SJCRH30 (cell line): ENCODE results near the gene NDUFB1. TPM values are rescaled to one million over a fixed set of nuclear protein-coding genes. Genes with fewer than 3 reads are reported as not detected.
A peak's percentile ranks its signal among the peaks of the same experiment; 100 is the strongest.

Source experiments
- DNase-seq, 2 experiments: peaks; one replicate each; pipeline ENCODE4 v3.0.0-alpha.2; 2015 to 2020
- H3K27ac ChIP-seq: fragments of 250-450 bp; sonication (Bioruptor Pico); 2 replicates; pipeline ENCODE4 v1.5.1; 2020; ENCODE audit warnings: mild to moderate bottlenecking, moderate library complexity
- H3K27me3 ChIP-seq: fragments of 250-450 bp; sonication (Bioruptor Pico); 2 replicates; pipeline ENCODE4 v1.5.1; 2020; ENCODE audit warnings: mild to moderate bottlenecking, moderate library complexity
- H3K36me3 ChIP-seq: fragments of 250-450 bp; sonication (Bioruptor Pico); 2 replicates; pipeline ENCODE4 v1.5.1; 2020; ENCODE audit warnings: mild to moderate bottlenecking, moderate library complexity
- H3K4me1 ChIP-seq: fragments of 250-450 bp; sonication (Bioruptor Pico); 2 replicates; pipeline ENCODE4 v1.5.1; 2020; ENCODE audit warnings: mild to moderate bottlenecking, moderate library complexity
- H3K4me3 ChIP-seq: fragments of 250-450 bp; sonication (Bioruptor Pico); 2 replicates; pipeline ENCODE4 v1.5.1; 2020; ENCODE audit warnings: mild to moderate bottlenecking, moderate library complexity
- H3K9me3 ChIP-seq: fragments of 250-450 bp; sonication (Bioruptor Pico); replicated peaks from 2 replicates; pipeline ENCODE4 v1.5.1; 2020; ENCODE audit warnings: mild to moderate bottlenecking, moderate library complexity
- total RNA-seq: library from RNA; depleted of rRNA; stranded (reverse); fragments of >200 nt; shearing (Covaris generic); gene quantifications from 2 replicates; pipeline ENCODE4 v1.2.3, GENCODE V29; 2014; rRNA removed

The NDUFB1 gene
- total RNA-seq, 1 experiment from 2014 or later = 280 TPM

- Histone ChIP-seq H3K4me3 (no peak overlapping the region; the same call in 1 of the 2 replicates), H3K27ac (no peak overlapping the region), H3K27me3 (no peaks in the 10 kb centered on the region), H3K36me3 (no peaks in the 10 kb centered on the region), H3K4me1 (no peaks in the 10 kb centered on the region), H3K9me3 (no peaks in the 10 kb centered on the region)
- DNase-seq = peak; percentile 17 to 48
These were observed 12.9 kb downstream of the NDUFB1 start for GRCh38 chr14:92108345-92109254.

GRCh38 chr14:92106143-92106926, 15.2 kb downstream of the NDUFB1 start, which contains the start of gene ATXN3:
Gene ATXN3, minus strand, starts transcription at chr14:92106582. Its CDS starts 30 bp downstream, at chr14:92106552.
- Histone ChIP-seq H3K27me3 (no peaks in the 10 kb centered on the region), H3K4me3 (peak within 1 kb of the TSS; percentile 99), H3K4me1 (no peaks in the 10 kb centered on the region), H3K9me3 (no peaks in the 10 kb centered on the region), H3K27ac (peak within 1 kb of the TSS; percentile 79), H3K36me3 (no peaks in the 10 kb centered on the region)
- peak; percentile 96 to 98 for DNase-seq

- Histone ChIP-seq H3K27ac (peak overlapping the region; percentile 79), H3K27me3 (no peaks in the 10 kb centered on the region), H3K4me3 (peak overlapping the region; percentile 99), H3K36me3 (no peaks in the 10 kb centered on the region), H3K9me3 (no peaks in the 10 kb centered on the region), H3K4me1 (no peaks in the 10 kb centered on the region)
- peak in 1 of 2 experiments; percentile 45 for DNase-seq
These were observed 15.7 kb downstream of the NDUFB1 start for GRCh38 chr14:92105893-92106142.

GRCh38 chr14:92105073-92105892, 16.2 kb downstream of the NDUFB1 start:
- no peaks in the 10 kb centered on the region for H3K36me3 ChIP-seq
- no peak for DNase-seq

GRCh38 chr14:92103363-92103989, 18.0 kb downstream of the NDUFB1 start:
- no peak overlapping the region for H3K27ac ChIP-seq
- H3K27me3 ChIP-seq = no peaks in the 10 kb centered on the region
- no peaks in the 10 kb centered on the region for H3K9me3 ChIP-seq
- H3K36me3 ChIP-seq = no peaks in the 10 kb centered on the region
- no peak for DNase-seq
- H3K4me1 ChIP-seq = no peaks in the 10 kb centered on the region
- H3K4me3 ChIP-seq = no peak overlapping the region

More at GRCh38 chr14:92105073-92105892, 16.2 kb downstream of the NDUFB1 start:
- Histone ChIP-seq H3K4me1 (no peaks in the 10 kb centered on the region), H3K27me3 (no peaks in the 10 kb centered on the region), H3K9me3 (no peaks in the 10 kb centered on the region), H3K4me3 (peak overlapping the region; percentile 99), H3K27ac (peak overlapping the region; percentile 79)

- no peak for DNase-seq
- H3K4me1 ChIP-seq = no peaks in the 10 kb centered on the region
- no peaks in the 10 kb centered on the region for H3K36me3 ChIP-seq
- no peak overlapping the region for H3K4me3 ChIP-seq
- H3K27ac ChIP-seq = no peak overlapping the region
- H3K9me3 ChIP-seq = no peaks in the 10 kb centered on the region
- H3K27me3 ChIP-seq = no peaks in the 10 kb centered on the region
These were observed 21.7 kb downstream of the NDUFB1 start for GRCh38 chr14:92099802-92100201.

- Histone ChIP-seq H3K27me3 (no peaks in the 10 kb centered on the region), H3K4me1 (no peaks in the 10 kb centered on the region), H3K36me3 (peaks cover 2% of the 10 kb centered on the region; the same call in 1 of the 2 replicates), H3K4me3 (no peak overlapping the region), H3K27ac (no peak overlapping the region), H3K9me3 (no peaks in the 10 kb centered on the region)
- peak in 1 of 2 experiments; percentile 8 for DNase-seq
These were observed 28.2 kb downstream of the NDUFB1 start for GRCh38 chr14:92093320-92093719.

GRCh38 chr14:92088494-92088893, 33.0 kb downstream of the NDUFB1 start:
- no peaks in the 10 kb centered on the region for H3K9me3 ChIP-seq
- H3K4me3 ChIP-seq = no peak overlapping the region
- no peaks in the 10 kb centered on the region for H3K27me3 ChIP-seq
- no peak overlapping the region for H3K27ac ChIP-seq
- H3K4me1 ChIP-seq = no peaks in the 10 kb centered on the region
- peaks cover 2% of the 10 kb centered on the region; the same call in 1 of the 2 replicates for H3K36me3 ChIP-seq
- no peak for DNase-seq

GRCh38 chr14:92074555-92074954, 47.0 kb downstream of the NDUFB1 start:
- Histone ChIP-seq H3K27ac (no peak overlapping the region), H3K27me3 (no peaks in the 10 kb centered on the region), H3K4me1 (no peaks in the 10 kb centered on the region), H3K9me3 (no peaks in the 10 kb centered on the region), H3K4me3 (no peak overlapping the region), H3K36me3 (peaks cover 17% of the 10 kb centered on the region)
- no peak for DNase-seq

Other genes with a start within 250 kb of the NDUFB1 start
- 27.8 and 29.6 TPM in 2 replicates for gene FBLN5, start 174.0 kb downstream of the NDUFB1 start, total RNA-seq
- gene TRIP11, start 81.6 kb downstream of the NDUFB1 start, total RNA-seq = 15.7 and 18.8 TPM in 2 replicates
- gene ATXN3, start 15.1 kb downstream of the NDUFB1 start, total RNA-seq = 22.0 and 26.1 TPM in 2 replicates
- 50.7 and 66.6 TPM in 2 replicates for gene CPSF2, start 263 bp upstream of the NDUFB1 start, total RNA-seq
- gene SLC24A4, start 201.5 kb upstream of the NDUFB1 start, total RNA-seq = 0.02 TPM in 1 of 2 replicates, not detected in the other